T-helper 22 cell (primary cell): ENCODE measurements around the gene NFE2L2.
A peak's percentile ranks its signal among the peaks of the same experiment; 100 is the strongest.
"Not testable (repeated sequence)": the region's sequence is repeated elsewhere in the genome, so short reads cannot be mapped to it uniquely, and the experiment has no call there.

ENCODE experiments used
- DNase-seq: peaks from one replicate; pipeline ENCODE4 v3.0.0-alpha.2; 2020; ENCODE audit warnings: low read depth

Gene NFE2L2

GRCh38 chr2:177256026-177256425 is 8.5 kb downstream of the NFE2L2 start:
- no peak for DNase-seq

GRCh38 chr2:177255227-177255601 is 9.3 kb downstream of the NFE2L2 start:
- DNase-seq: no peak

DNA sequence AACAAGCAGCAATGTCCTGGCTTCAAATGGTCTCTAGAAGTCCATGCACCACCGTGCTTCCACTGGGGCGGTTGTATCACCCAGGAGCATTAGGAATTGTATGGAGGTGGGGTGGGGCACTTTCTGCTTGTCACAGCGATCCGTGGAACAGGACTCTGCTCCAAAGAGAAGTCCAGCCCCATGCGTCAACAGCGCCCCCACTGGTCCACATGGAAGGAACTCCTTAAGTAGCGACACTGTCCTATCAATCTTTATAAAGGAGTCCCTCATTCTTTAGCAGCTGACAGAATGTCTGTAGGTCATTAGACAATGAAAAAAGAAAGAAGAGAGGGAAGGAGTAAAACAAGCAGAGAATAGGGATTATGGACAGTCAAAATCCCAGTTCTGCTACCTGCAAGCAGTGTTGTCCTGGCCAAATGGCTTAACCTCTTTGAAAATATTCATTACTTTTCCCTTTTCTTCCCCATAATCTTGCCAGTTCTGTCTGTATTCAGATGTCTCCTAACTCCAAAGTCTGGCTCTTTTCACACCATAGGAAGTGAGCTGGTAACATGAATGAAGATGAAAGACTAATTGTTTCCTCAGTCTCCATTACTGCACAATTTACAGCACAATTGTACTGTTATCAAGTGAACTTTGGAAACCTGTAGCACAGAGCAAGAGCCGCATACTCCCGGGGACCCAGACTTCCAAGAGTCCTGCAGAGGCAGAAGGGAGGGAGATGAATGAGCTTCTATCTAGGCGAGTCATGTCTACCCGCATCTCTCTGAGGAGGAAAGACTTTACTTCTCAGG is 9.9 kb downstream of the NFE2L2 start:
- no peak for DNase-seq

DNA sequence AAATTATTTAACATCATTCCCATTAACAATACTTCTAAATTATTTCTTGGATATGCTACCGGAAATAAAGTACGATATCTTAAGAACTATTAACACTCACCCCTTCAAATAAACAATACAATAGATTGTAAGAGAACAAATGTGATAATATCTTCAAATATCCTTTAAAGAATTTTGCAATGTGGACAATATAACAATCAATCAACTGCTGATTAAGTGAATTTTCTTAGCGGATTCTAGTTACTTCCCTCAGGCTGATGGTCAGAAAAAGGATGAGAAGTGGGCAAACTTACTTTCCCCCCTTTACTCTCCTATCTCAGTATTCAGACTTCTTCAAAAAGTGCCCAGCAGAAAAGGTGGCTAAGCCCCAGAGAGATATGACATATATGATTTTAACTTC is 10.8 kb downstream of the NFE2L2 start:
- DNase-seq: no peak

DNA sequence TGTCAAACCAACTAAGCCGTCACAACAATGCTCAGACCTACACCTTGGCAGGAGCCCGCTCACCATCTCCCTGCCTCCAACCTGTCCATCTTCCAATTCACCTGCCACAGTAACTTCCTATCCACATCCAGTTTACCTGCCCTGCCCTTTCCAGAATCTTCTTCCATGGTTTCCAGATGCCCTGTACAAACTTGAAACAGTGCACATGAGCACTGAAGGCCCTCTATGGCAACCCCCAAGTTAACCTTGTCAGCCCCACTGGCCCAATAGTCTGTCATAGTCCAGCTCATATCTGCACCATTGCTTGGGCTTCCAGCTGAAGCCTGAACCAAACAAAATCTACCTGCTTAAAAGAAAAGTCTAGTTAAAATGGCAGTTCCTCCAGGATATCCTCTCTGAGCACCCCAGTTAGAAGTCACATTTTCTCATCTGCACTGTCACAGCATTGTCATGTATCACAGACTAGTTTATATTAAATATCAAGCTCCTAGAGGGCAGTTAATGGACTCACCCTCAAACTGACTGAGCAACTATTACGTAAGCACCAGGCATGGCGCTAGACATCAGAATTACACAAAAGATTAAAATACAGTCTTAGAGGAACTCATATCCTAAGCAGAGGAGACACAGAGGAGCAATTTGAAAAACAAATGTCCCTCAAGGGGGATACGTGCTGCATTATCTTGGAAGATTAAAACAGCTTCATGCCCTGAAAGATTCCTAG is 11.6 kb downstream of the NFE2L2 start:
- DNase-seq: no peak

- DNase-seq: no peak
Measured at GRCh38 chr2:177251165-177251542, 13.4 kb downstream of the NFE2L2 start.

GRCh38 chr2:177250461-177250860 is 14.1 kb downstream of the NFE2L2 start:
- no peak for DNase-seq

GRCh38 chr2:177249038-177249437 is 15.5 kb downstream of the NFE2L2 start:
- no peak for DNase-seq

DNA sequence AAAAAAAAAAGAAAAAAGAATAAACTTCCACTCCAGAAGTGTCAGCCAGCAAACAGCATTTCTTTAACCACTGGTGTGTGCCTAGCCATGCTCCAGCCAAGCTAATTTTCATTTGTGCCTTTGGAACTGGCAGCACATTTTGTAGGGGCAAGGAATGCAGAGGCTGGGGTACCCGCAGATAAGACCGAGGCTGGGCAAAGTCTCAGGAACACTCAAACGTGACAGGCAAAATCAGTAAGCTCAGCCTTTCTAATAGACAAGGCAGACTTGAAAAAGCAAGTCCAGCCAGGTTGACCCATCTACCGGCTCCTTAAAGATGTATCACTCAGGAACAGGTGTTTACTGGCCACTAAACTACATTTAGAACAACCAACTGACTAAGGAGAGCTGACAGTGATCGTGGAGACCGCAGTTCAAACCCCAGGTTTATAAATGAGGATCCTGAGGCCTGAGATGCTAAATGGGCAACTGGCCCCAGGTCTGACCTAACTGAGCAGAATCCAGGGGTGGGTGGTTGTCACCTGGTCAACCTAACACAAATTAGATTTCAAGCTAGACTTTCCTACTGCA is 16.7 kb downstream of the NFE2L2 start:
- no peak for DNase-seq

DNA sequence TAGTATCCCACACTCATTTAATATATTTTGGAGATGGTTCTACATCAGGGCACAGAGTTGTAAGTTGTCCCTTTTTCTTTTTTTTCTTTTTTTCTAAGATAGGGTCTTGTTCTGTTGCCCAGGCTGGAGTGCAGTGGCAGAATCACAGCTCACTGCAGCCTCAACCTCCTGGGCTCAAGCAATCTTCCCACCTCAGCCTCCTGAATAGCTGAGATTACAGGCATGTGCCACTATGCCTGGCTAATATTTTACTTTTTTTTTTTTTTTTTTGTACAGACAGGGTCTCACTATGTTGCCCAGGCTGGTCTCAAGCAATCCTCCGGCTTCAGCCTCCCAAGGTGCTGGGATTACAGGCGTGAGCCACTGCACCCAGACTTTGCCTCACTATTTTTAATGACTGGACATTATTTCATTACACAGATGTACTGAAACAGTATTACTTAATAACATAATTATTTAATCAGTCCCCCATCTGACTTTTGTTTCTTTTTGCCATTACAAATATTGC is 17.9 kb downstream of the NFE2L2 start:
- not testable (repeated sequence) for DNase-seq

DNA sequence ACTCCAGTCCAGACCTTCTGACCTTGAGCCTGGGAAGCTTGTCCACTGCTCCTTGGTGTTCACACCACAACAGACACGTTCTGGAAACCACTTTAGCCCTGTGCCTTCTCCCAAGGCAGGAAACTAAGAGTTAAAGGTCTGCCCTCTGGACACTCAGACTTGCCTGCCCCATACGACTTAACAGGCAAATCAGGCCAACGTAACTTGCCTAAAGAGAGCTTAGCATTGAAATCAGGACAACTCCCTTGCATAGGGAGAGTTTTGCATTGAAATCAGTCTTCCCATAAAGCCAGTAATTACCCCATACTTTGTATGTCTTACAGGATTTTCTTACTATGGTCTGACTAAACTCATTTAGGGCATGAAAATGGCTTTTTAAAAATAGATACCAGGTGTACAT is 18.5 kb downstream of the NFE2L2 start:
- DNase-seq: no peak

DNA sequence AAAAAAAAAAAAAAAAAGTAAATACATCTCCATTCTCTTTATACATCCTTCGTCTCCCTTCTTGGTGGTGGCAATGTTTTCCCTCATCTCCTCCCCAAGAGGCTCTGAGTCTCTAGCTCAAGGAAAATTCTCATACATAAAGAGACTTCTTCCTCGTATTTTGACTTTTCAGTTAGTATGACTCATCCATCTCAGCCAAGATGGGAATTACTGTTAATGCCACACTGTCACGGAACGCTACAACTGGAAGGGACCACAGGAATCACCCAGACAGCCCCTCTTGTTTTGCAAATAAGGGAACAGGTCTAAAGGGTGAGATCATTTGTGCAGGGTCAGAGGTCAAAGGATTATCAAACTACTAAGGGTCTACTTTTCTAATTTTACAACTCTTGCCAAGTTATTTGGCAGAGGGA is 19.5 kb downstream of the NFE2L2 start:
- no peak for DNase-seq

GRCh38 chr2:177244244-177244771 is 20.2 kb downstream of the NFE2L2 start:
- DNase-seq: no peak

DNA sequence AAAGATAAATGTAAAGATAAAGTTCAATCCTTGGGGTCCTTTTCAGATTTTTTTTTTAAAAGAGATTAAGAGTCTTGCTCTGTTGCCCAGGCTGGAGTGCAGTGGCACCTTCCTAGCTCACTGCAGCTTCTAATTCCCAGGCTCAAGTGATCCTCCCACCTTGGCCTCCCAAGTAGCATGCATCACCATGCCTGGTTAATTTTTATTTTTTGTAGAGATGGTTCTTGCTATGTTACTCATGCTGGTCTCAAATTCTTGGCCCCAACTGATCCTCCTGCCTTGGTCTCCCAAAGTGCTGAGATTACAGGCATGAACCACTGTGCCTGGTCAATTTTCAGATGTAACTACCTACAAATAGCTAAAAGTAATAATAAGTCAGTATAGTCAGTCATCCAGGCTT is 21.1 kb downstream of the NFE2L2 start:
- no peak for DNase-seq

DNA sequence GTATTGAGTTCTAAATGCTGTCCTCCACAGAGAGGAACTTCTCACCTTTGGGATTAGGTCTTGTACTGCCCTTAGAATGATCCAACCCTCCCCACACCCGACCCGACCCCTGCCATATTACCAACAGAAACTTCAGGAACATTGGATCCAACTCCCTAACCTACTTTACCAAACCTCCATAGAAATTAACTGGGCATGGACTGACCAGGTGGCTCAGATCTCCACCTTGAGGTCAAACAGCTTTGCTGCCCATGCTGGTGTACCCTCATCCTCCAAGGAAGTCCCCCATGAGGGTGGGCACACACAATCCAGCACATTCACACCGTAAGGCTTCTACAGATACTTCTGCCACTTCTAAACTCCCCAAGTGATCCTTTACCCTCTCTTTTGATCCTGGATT is 21.5 kb downstream of the NFE2L2 start:
- no peak for DNase-seq

DNA sequence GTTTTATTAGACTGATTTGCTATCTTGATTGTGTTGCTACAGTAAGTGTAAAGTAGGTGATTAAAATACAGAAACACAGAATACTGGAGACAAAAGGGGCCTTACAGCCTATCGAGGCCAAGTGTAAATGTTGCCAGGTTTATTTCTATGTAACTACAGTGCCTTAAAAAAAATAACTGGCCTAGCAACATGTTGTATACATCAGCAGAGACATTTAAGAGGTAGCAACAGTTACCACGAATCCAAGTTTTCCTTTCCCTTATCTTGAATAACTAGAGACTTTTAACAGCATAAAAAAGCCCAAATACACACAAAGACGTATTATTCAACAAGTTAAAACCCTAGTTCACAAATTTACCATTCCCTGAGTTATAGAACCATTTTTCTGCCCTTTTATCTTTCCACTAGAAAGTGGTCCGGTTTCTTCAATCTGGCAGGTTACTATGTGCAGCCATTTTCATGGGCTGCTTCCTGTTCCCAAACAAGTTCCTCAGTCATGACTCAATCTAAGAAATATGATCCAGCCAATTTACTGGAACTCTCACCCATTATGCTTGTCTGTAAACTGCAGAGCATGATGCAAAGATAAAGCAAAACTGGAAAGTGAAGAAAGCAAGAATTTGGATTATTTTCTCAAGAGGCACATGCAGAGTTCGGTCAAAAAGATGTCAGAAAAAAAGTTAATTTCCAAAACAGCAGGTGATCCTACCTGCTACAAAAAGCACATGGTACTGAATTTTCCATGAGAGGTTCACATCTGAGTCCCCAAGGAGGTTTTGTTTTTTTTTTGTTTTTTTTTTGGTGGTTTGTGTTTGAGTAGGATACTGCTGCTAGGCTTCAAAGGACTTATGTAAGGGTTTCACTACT is 22.2 kb downstream of the NFE2L2 start:
- DNase-seq: no peak

GRCh38 chr2:177241711-177242120 is 22.8 kb downstream of the NFE2L2 start:
- DNase-seq: no peak

GRCh38 chr2:177239932-177240630 is 24.4 kb downstream of the NFE2L2 start:
- peak; percentile 9 for DNase-seq

DNA sequence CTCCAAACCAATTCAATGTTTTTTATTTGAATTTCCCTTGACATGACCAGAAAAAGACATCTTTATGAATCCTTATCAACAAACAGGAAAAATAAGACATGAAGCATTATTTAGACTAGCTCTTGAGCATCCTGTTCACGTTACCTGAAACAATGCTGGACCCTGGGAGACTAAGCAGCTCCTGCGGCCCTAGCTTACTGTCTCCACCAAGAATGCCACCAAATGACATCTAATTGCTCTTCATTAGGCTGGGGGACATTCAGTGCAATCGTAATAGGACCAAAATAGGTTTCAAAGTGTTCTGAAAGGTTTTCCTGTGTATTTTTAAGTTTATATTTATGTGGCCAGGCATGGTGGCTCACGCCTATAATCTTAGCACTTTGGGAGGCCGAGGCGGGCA is 25.5 kb downstream of the NFE2L2 start:
- DNase-seq: no peak

- no peak for DNase-seq
Measured at GRCh38 chr2:177237932-177238331, 26.6 kb downstream of the NFE2L2 start.

DNA sequence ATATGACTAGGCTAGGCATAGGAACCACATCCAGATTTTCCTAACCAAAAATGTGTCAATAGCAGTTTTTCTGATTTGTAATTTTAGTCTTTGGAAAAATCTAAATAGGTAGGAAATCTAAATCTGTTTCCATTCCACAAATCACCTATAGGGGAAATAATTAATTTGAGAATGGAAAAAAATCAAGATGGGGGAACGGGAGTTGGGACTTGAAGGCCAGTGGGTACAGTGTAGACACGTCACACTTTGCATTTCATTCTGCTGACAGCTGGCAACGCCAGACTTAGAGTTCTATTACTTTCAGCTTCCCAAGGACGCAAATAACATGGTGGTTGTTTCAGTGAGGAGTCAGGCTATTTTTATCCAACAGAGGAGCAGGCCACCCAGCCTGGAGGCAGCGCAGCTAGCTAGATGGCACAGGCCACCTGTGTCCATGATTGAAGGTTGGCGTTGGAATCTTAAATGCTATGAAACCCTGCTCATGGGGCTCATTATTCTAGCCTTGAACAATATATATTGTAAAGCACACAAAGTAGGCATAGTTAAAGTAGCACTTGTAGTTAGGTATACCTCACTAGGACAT is 28.6 kb downstream of the NFE2L2 start:
- no peak for DNase-seq
